Activated gamma-delta T cell treated with anti-CD3 and anti-CD28 coated beads, Interleukin-2, amount 50 U/mL, for 16 hours (primary cell): ENCODE measurements around the gene NDC80.
A peak's percentile ranks its signal among the peaks of the same experiment; 100 is the strongest.

ENCODE experiments used
- DNase-seq: peaks from one replicate; pipeline ENCODE4 v3.0.0-alpha.2; 2020; ENCODE audit warnings: low read depth

The NDC80 gene

DNA sequence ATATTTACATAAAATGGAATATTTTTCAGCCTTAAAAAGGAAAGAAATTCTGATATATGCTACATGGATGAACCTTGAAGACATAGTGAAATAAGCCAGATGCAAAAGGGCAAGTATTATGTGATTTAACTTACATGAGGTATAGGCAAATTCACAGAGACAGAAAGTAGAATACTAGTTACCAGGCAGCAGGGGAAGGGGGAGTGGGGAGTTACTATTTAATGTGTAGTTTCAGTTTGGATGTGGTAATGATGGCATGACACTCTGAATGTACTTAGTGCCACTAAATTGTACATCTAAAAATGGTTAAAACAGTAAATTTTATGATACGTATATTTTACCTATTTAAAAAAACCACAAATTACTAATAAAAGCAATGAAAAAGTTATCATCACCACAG, 12.1 kb upstream of the NDC80 start:
- DNase-seq = no peak

DNA sequence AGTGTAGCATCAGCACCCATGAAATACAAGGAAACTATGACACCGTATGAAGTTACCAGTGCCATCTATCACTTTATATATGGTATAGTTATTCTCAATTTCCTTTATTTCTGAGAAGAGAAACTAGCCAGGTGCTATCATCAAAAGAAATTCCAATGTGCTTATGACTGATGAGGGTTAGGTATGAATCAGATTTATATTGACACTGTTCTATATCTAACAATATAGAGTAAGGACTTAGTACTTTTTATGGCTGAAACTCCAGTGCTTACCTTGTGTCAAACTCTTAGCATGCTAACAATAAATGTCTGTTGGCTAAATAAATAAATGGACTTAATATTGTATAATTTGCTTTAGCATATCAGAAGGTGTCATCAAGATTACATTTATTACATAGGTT, 7.0 kb upstream of the NDC80 start:
- no peak for DNase-seq

DNA sequence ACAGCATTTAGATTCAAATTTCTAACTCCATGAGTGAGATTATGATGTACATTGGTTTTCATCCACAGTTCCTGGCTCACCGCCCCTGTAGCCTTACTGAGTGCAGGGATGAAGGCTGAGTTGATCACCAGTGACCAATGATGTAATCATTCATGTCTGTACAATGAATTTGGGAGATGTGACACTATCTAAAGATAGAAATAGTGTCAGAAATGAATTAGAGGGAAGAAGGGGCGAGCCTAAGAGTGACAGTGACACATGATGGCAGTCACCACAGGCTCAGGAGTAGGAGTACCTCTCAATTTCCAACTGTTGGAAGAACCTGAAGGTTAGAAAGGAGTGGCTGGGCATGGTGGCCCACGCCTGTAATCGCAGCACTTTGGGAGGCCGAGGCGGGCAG, 3.2 kb upstream of the NDC80 start:
- no peak for DNase-seq

DNA sequence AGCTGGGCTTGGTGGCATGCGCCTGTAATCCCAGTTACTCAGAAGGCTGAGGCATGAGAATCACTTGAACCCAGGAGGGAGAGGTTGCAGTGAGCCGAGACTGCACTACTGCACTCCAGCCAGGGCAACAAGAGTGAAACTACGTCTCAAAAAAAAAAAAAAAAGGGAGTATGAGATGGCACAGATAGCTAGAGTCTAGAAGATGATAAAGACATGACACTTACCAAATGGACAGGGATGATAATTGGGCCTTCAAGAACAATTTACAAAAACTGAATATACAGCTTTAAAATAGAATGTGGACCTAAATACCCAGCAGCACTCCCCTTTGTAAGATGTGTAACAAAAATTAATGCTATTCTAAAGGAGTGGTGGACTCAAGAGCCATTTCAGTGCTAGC, 2.8 kb upstream of the NDC80 start:
- no peak for DNase-seq

DNA sequence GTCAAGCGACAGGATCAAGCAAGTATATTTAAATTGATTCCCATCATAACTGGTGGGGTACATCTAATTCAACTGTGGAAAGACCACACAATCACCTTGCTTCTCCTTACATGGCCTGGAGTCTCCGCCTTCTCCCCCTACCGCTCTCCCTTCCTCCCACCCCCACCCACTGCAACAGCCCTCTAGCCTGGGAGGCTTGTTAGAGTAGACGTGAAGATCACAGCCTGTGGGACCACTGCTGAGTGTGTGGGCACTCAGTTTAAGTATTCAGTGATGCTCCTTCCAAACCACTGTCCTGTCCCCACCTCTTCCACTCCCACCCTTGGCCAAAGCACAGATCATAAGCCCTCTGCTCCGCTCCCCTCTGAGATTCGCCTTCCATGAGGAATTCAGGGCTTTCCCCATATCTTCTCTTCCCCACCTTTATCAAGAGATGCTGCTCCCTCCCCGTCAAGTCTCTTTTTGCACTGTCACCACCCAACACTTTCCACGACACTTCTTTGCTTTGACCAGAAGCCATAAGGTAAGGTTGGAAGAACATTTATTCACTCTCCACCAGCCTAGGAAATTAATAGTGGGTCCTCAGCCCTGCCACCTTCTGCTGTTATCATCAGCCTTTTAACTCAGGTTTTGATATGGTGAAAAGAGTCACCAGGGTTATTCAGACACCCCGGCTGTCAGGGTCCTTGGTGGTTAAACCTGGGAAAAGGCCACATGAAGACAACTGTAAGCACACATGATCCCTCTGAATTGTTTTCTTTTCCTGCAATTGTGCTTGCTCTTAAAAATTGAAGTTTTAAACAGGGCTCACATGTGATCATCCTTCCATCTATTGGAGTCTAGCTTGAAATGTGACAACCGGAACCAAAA, 1.8 kb upstream of the NDC80 start:
- DNase-seq = no peak

DNA sequence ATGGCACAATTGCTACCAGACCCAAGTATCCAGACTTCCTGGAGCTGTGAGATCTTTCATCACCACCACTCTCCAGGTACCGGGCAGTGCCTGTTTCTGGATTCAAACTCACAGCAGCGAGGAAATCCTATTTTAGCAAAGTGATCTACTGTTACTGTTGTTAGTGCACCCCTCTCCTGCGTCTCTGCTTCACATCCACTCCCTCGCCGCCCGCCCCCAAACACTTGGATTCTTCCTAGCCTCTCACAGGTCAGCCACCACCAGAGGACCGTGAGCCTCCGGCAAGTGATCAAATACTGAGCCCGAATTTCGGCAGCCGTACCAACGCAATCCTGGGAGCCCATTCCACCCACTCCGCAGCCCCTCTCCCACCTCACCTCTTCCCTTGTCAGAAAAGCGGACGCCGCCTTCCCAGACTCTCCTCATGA, 571 bp upstream of the NDC80 start:
- DNase-seq = peak; percentile 30

DNA sequence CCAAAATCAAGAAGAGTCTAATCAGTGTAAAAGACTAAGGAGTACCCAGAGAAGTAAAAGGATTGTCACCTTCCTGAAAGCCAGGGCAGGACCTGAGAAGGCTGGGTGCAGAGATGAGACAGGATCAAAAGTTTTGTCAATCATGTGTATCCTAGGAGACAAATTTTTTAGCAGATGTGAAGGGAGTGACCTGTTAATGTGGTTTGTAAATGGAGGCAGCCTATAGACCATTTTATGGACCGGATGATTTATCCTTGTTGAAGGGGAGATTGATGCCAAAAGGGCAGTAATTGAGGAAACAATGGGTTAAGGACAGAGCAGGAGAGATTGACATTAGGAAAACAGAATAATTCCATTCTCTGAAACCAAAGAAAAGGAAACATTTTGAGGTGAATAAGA, 813 bp downstream of the NDC80 start:
- DNase-seq = no peak

DNA sequence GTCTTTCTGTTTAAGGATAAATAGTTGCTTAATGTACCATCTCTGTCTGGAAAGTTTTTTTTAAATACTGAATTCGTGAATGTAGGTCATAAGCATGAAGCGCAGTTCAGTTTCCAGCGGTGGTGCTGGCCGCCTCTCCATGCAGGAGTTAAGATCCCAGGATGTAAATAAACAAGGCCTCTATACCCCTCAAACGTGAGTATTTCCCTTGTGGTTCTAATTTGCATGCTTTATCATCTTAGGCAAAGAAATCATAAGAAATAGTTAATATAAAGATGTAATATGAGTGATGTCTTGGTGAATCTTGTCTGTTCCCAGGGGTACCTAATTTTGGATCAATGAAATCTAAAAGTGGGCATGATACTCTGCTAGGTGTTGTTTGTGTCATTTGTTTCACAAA, 1.5 kb downstream of the NDC80 start:
- no peak for DNase-seq

DNA sequence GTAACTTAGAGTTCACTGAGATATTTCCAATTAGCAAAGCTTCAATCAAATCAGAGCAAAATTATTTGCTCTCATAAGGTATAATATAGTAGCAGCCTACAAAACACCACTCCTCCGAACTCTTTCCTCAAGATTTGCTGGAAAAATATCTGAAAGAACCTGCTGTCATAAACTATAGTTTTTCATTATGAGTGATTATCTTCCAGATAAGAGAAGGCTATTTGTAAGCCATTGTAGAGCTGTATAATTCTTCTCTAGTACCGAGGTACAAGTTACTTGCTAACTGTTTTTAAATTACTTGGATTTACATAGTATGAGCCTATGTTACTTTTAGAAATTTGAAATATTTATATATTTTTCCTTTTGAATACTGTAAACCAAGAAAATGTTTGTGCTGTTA, 2.1 kb downstream of the NDC80 start:
- DNase-seq = no peak

DNA sequence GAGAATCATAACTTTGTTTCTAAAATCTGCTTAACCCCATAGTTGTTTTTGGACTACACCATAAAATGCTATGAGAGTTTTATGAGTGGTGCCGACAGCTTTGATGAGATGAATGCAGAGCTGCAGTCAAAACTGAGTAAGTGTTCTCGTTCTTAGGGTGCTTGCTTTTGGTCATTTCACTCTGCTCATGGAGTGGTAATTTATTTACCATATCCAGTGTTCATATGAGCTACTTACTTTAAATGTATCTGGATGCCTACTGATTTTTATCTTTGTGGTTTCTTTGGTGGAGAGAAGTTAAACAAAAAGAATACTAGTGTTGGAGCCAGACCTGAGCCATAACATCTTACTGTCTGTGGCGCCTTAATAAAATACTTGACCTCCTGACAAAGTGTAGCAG, 16.4 kb downstream of the NDC80 start:
- no peak for DNase-seq

DNA sequence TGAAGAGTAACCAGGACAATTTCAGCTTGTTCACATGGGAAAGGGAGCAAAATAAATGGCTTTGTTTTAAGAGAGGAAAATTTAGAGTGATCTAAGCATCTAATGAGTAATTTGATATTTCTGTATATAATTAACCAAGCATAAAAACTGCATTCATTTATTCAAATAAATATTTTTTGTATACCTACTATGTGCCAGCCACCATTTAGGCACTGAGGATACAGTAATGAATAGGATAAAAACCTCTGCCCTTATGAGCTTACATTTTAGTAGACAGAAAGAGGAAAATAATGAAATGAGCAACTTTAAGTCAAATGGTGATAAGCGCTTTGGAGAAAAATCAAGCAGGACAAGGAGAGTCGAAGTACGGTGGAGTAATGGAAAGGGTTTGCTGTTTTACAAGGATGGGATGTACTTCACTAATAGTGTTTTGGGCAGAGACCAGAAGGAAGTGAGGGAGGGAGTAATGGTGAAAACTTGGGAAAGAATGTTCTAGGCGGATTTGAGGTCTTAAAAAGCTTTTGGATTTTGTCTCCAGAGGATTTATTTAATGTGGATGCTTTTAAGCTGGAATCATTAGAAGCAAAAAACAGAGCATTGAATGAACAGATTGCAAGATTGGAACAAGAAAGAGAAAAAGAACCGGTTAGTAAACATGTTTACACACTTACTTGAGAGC, 17.4 kb downstream of the NDC80 start:
- DNase-seq = no peak

DNA sequence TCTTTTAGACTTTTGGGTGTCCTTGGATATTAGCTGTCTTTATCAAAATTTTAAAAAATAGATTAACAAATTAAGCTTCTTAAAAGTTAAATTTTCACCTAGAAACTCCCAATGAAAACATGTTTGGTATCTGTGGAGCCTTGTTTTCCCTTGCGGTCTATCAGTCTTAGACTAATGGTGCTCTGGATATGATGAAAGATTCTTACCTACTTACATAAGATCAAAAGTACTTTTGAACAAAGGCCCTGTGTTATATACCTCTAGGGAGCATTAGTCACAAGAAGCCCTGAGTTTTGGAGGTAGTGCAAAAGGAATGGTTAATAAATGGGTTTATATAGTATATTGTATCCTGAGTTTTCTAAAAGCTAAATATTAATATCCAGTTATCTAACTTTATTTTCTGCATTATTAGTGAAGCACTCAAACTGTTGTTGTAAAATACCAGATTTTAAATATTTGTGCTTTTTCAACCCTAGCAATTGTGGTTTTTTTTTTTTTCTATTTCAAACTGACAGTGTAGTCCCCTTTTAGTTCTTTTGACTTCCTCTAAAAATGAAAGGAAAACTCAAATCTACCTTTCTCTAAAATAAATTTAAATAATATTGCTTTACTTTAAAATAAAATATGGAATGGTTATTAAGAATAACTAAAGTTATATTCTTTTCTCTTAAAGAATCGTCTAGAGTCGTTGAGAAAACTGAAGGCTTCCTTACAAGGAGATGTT, 18.1 kb downstream of the NDC80 start:
- no peak for DNase-seq

DNA sequence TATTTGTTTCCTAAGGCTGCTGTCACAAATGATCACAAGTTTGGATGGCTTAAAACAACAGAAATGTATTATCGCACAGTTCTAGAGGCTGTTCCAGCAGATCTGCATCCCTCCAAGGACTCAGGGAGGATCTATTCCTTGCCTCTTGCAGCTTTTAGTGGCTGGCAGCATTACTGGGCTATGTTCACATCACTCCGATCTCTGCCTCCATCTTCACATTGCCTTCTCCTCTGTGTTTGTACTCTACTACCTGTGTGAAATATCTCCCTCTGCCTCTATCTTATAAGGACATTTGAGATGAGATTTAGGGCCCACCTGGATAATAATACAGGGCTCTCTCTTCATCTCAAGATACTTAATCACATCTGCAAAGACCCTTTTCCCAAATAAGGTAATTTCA, 18.9 kb downstream of the NDC80 start:
- DNase-seq = no peak

DNA sequence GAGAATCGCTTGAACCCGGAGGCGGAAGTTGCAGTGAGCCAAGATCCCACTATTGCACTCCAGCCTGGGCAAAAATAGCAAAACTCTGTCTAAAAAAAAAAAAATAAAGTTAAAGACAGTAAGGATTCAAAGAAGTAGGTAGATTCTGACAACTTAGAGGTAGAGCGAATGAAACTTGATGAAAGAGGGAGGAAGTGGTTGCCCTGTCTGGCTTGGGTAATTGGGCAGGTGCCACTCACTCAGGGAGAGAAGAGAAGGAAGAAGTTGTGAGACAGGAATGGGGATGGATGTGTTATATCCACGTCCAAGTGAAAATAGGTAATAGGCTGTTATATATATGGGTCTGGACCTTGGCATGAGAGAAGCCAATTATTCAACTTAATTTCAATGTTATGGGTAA, 26.3 kb downstream of the NDC80 start:
- DNase-seq = no peak

DNA sequence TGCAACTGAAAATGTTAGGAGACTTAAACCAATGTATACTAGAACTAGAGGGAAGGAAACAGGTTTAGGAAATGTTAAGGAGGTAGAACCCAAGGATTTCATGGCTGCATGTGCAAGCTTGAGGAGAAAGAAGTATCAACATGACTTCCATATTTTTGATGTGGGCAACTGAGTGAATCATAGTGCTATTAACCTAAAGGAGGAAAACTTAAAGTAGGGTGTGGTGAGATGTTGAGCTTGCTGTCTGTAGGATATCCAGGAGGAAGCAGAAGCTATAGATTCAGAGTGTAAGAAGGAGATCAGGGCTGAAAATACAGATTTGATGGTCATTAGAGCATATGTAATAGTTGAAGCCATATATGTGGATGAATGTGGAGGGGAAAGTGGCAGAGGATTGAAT, 31.5 kb downstream of the NDC80 start:
- no peak for DNase-seq

DNA sequence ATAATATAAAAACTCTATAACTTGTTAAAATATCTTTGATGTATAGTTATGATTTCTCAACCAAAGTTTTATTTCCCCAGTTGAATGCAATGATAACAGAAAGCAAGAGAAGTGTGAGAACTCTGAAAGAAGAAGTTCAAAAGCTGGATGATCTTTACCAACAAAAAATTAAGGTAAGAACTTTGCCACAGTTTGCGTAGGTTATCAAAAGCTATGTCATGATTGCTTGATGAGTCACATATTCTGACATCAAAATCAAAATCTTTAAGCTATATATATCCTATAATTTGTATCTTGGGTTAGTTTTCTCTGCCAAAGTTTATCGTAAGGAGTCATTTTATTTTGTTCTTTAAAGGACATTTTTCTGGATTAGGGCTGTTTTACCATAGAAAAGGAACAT, 35.0 kb downstream of the NDC80 start:
- DNase-seq = no peak

DNA sequence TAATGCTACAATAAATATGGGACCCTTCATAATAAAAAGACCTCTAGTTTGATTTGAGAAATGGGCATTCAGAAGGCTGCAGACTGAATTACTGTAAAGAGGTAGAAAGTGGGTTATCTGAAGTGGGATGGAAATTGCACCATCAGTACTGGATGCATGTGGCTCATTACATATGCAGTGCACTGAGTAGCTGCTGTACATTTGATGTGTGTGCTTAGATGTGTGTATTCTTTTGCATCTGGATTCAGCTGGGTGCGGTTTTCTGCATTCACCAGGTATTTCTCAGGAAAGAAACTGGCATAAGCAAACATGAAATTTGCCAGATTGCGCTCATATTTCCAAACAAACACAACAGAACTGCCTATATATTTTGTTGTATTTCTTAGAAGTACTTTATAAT, 38.2 kb downstream of the NDC80 start:
- DNase-seq = no peak

DNA sequence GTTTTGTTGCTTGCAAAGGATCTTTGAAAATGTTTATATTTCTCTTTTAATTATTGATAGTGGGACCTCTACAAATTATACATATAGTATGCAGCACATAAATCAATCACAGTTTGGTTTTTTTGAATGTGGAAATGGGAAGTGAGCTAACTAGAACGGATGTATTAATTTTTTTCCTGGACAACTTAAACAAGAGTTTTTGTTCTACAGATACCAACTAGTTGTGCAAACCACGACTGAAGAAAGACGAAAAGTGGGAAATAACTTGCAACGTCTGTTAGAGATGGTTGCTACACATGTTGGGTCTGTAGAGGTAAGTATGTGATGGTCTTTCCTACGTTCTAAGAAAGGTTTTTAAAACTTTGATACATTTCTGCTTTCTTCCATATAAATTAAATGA, 39.2 kb downstream of the NDC80 start:
- DNase-seq = no peak

DNA sequence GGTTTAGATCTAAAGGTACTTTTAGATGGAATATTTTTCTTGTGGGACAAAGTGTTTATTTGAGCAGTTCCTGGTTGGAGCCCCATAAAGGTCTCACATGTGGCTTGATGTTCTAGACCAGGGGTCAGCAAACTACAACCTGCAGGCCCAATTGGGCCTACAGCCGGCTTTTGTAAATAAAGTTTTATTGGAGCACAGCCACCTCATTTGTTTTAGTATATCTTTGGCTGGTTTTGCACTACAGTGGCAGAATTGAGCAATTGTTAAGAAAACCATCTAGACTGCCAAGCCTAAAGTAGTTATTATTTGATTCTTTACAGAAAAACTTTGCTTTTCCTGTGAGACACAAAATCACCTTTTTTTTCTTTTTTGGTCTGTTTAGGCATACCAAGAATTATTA, 41.6 kb downstream of the NDC80 start:
- no peak for DNase-seq

DNA sequence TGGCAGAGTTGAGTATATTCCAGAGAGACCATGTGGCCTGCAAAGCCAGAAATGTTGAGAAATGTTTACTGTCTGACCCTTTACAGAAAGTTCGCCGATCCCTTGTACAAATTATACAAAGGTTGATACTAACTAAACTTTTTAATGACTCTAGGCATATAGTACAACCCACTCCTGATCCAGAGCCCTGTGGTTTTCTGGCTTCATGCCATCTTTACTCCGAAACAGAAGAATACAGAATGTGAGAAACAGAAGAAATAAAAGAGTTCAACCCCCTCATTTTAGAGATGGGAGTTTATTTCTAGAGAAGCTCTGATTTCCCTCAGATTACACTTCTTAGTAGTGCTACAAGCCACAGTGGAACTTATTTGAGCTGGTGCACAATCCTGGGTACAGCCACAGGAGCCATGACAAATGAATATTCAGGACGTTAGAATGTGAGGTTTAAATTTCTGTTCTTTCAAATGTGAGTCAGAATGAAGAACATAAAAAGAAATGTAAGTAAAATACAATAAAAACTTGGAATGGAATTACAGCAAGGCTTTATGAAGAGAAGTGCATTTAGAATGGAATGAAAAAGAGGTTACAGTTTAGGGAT, 46.1 kb downstream of the NDC80 start:
- no peak for DNase-seq

DNA sequence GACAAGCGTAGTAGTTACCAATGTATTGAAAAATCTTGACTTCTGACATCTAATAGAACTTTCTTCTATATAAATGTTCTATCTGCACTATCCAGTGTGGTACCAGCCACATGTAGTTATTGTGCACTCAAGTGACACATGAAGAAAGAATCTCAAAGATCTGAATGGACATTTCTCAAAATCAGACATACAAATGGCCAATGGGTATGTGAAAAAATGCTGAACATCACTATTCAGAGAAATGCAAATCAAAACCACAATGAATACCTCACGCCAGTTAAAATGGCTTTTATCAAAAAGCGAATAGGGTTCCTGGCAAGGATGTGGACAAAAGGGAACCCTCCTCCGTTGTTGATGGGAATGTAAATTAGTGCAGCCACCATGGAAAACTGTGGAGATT, 46.7 kb downstream of the NDC80 start:
- no peak for DNase-seq

DNA sequence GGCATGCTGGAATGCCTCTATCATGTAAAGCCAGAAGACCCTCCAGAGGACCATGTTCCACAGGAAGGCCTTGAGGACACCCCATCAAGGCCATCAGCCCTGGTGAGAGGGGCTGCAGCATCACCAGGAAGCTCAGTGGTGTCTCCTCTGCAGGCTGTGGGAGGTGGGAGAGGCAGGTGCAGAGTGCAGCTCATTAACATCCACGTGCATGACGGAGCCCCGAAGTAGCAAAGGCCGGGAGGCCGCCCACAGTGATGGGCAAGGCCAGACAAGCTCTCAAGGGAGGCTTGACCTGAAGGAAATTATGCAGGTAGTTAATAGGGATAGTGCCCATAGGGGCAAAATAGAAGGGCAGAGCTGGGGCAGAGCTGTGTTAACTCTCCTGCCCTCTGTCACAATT, 53.9 kb downstream of the NDC80 start:
- no peak for DNase-seq

DNA sequence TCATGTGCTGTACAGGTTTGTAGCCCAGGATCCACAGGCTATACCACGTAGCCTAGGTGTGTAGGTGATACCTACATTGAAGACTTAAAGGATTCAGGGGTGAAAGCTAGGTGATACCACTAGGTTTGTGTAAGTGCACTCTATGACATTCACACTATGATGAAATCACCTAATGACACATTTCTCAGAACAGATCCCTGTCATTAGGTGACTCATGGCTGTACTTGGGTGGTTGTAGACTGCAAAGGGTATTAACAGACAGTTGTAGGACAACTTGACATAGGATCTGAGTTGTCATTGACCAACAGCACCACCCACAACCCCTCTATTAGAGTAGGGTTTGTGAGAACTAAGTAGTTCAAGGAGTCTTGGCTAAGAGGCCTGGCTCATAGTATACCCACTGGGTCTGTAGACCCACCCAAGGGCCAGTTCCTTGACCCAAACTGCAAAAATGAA, 56.5 kb downstream of the NDC80 start:
- no peak for DNase-seq
